PC-3 (cell line): Measurements from ENCODE around the gene UBQLN4. TPM values are rescaled to one million over a fixed set of nuclear protein-coding genes. Genes with fewer than 3 reads are reported as not detected.

Experiments
- ATAC-seq: fragments of 200-7000 bp; cut with Tn5 transposase; 2 replicates; pipeline ENCODE4 v1.9.1; 2020; ENCODE audit warnings: mild to moderate bottlenecking, moderate library complexity
- BruUV-seq: library from RNA; stranded (reverse); fragments of 400-500 nt; replicated peaks from 2 replicates; lab custom pipeline; 2021; lab: Mats Ljungman, UMichigan
- CTCF ChIA-PET: fragments of 300-600 bp; sonication (Branson Sonifier 250); formaldehyde crosslinking; loops from one replicate; lab custom pipeline; 2022; ENCODE audit warnings: antibody characterized with exemption; lab: Charles Lee
- POLR2A ChIA-PET: fragments of 300-600 bp; sonication (Branson Sonifier 250); formaldehyde crosslinking; loops from one replicate; lab custom pipeline; 2022; ENCODE audit warnings: antibody characterized with exemption; ENCODE audit not compliant: unreplicated experiment; lab: Charles Lee
- DNase-seq: peaks from one replicate; pipeline ENCODE4 v3.0.0-alpha.2; 2015
- H2AFZ ChIP-seq: fragments of 300-600 bp; sonication (generic); 2 replicates; pipeline ENCODE4 v1.6.0; 2016; ENCODE audit warnings: antibody characterized with exemption, low read length
- H3F3A ChIP-seq: fragments of 300-600 bp; sonication (generic); one replicate; pipeline ENCODE4 v1.6.0; 2017; ENCODE audit warnings: antibody characterized with exemption, low read length, control low read depth, mild to moderate bottlenecking; ENCODE audit not compliant: unreplicated experiment
- H3K27ac ChIP-seq: fragments of 300-600 bp; sonication (generic); 2 replicates; pipeline ENCODE4 v1.5.1; 2016; ENCODE audit warnings: mild to moderate bottlenecking, low read length
- H3K27me3 ChIP-seq: fragments of 300-600 bp; sonication (generic); 2 replicates; pipeline ENCODE4 v1.6.1; 2016; ENCODE audit warnings: low read length, mixed read lengths
- H3K36me3 ChIP-seq: fragments of 300-600 bp; sonication (generic); 2 replicates; pipeline ENCODE4 v1.6.1; 2016; ENCODE audit warnings: low read depth, mixed run types, low read length, mixed read lengths
- H3K4me1 ChIP-seq: fragments of 300-600 bp; sonication (generic); 2 replicates; pipeline ENCODE4 v1.5.1; 2016; ENCODE audit warnings: low read length; ENCODE audit not compliant: insufficient read depth
- H3K4me2 ChIP-seq: fragments of 300-600 bp; sonication (generic); 2 replicates; pipeline ENCODE4 v1.6.0; 2016; ENCODE audit warnings: low read length
- H3K4me3 ChIP-seq: fragments of 300-600 bp; sonication (generic); 2 replicates; pipeline ENCODE4 v1.5.1; 2016; ENCODE audit warnings: mild to moderate bottlenecking, low read length, mixed read lengths
- H3K79me2 ChIP-seq: fragments of 300-600 bp; sonication (generic); 2 replicates; pipeline ENCODE4 v1.6.1; 2017; ENCODE audit warnings: low read length, mixed read lengths
- H3K9ac ChIP-seq: fragments of 300-600 bp; sonication (generic); 2 replicates; pipeline ENCODE4 v1.6.0; 2016; ENCODE audit warnings: mild to moderate bottlenecking, low read length
- H3K9me2 ChIP-seq: fragments of 300-600 bp; sonication (generic); replicated peaks from 2 replicates; pipeline ENCODE4 v1.6.1; 2016; ENCODE audit warnings: mixed run types, low read length, mixed read lengths
- H3K9me3 ChIP-seq: fragments of 300-600 bp; sonication (generic); 2 replicates; pipeline ENCODE4 v1.6.1; 2016; ENCODE audit warnings: low read length, mixed read lengths
- H4K20me1 ChIP-seq: fragments of 300-600 bp; sonication (generic); 2 replicates; pipeline ENCODE4 v1.6.1; 2016; ENCODE audit warnings: low read length, mixed read lengths
- CTCF ChIP-seq: fragments of 300-600 bp; sonication (generic); conservative IDR thresholded peaks from 2 replicates; pipeline ENCODE4 v1.5.1; 2017; ENCODE audit warnings: antibody characterized with exemption, low read depth, mild to moderate bottlenecking, low read length
- EZH2 ChIP-seq: fragments of 300-600 bp; sonication (generic); IDR thresholded peaks from one replicate; pipeline ENCODE4 v1.6.1; 2017; ENCODE audit warnings: antibody characterized with exemption, mild to moderate bottlenecking, low read length; ENCODE audit not compliant: unreplicated experiment
- EZH2phosphoT487 ChIP-seq: fragments of 300-600 bp; sonication (generic); IDR thresholded peaks from 2 replicates; pipeline ENCODE4 v1.6.1; 2018; ENCODE audit warnings: mild to moderate bottlenecking, antibody characterized with exemption, low read length, borderline replicate concordance
- intact Hi-C: fragments of 100-400 bp; cut with micrococcal nuclease; formaldehyde crosslinking; loops from 2 replicates; pipeline ENCODE4 v1.9.0; 2023
- total RNA-seq: library from RNA; depleted of rRNA; stranded (reverse); fragments of >200 nt; gene quantifications from 2 replicates; pipeline ENCODE4 v1.2.3, GENCODE V29; 2014

UBQLN4 gene
- total RNA-seq, 1 experiment from 2014 or later: 45.4 TPM

DNA sequence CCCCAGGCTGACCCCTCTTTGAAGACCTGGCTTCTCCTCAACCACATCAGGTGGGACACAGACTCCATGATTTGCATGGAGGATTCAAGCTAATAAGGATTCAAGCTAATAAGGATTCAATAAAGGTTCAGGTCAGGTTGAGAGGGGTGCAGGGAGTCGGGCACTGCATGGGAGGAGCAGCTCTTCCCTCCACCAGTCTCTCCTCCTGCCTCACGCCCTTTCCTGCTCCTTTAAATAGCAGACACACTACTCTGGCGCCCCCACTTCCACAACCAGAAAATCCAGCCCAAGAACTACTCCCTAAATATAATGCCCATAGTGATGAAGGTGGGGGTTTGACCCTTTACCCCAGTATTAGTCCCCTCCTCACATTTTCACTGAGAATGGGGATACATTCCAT lies 21.6 kb upstream of the UBQLN4 start:
- no TSS peak for BruUV-seq

DNA sequence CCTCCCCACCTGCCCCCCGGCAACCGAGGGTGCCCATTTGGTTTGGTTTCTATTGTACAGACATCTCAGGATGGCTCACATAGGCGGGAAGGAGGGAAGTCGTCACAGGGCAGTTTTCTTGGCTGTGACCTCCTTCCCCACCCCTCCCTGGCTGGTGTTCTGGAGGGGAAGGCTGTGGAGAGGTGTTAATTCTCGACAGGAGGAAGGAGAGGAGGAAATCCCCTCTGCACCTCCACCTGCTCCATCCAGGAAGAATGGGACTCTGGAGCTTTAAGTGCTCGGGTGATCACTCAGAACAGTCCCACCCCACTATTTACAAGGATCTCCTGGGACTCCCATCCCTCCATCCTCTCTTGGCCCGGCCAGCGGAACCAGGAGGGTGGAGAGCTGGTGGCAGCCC lies 21.1 kb upstream of the UBQLN4 start:
- Histone ChIP-seq H3K4me1 (no peaks in the 10 kb centered on the region), H3K9me3 (no peaks in the 10 kb centered on the region), H3K9ac (no peak overlapping the region), H3K4me2 (no peak overlapping the region), H3F3A (peaks cover 3% of the 10 kb centered on the region), H4K20me1 (no peaks in the 10 kb centered on the region), H3K4me3 (no peak overlapping the region), H3K27ac (no peak overlapping the region), H3K9me2 (no peaks in the 10 kb centered on the region), H3K79me2 (peaks cover 4% of the 10 kb centered on the region), H2AFZ (no peak overlapping the region), H3K36me3 (peaks cover 13% of the 10 kb centered on the region), H3K27me3 (no peaks in the 10 kb centered on the region)
- TF ChIP-seq EZH2phosphoT487 (no peak), CTCF (no peak)
- ChIA-PET CTCF (interaction anchor here (0.9 kb wide), 1 partner anchor 73 kb away, joined by 3 read pairs; no protein-coding TSS in a partner anchor), POLR2A (no interaction called here)
- ATAC-seq: no peak
- DNase-seq: no peak
- intact Hi-C loops: no loop called here
- no TSS peak for BruUV-seq

More for the DNA sequence above, 21.6 kb upstream of the UBQLN4 start:
- intact Hi-C loops: no loop called here
- ATAC-seq: no peak
- DNase-seq: no peak
- Histone ChIP-seq H3F3A (peaks cover 3% of the 10 kb centered on the region), H3K27me3 (no peaks in the 10 kb centered on the region), H3K9me2 (no peaks in the 10 kb centered on the region), H4K20me1 (no peaks in the 10 kb centered on the region), H3K27ac (no peak overlapping the region), H2AFZ (no peak overlapping the region), H3K79me2 (peaks cover 9% of the 10 kb centered on the region), H3K4me2 (no peak overlapping the region), H3K4me3 (no peak overlapping the region), H3K36me3 (peaks cover 13% of the 10 kb centered on the region), H3K9me3 (no peaks in the 10 kb centered on the region), H3K9ac (no peak overlapping the region), H3K4me1 (no peaks in the 10 kb centered on the region)
- no peak for TF ChIP-seq EZH2phosphoT487
- no peak for TF ChIP-seq EZH2
- TF ChIP-seq CTCF: no peak; the same call in 1 of the 2 replicates
- ChIA-PET CTCF (interaction anchor here (0.9 kb wide), 1 partner anchor 74 kb away, joined by 3 read pairs; no protein-coding TSS in a partner anchor), POLR2A (no interaction called here)

DNA sequence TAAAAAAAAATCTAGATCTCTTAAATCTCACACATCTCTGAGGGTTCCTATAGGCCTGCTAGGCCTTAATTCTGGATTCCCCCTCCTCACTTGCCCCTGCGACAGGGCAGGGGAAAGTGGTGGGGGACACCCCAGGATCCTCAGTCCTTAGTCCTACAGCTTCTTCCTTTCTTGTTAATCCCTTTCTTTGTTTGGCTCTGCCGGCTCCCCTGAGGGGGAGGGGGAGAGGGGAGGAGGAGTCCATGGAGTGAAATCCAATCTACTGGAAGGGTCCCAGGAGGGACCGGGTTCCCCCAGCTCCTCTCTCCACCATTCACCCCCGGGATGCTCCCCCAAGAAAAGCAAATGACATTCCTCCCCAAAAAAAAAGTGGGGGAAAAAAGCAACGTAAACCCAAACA lies 20.1 kb upstream of the UBQLN4 start:
- H3K4me2 ChIP-seq: no peak overlapping the region
- CTCF ChIA-PET: no interaction called here

More for the DNA sequence above, 20.1 kb upstream of the UBQLN4 start:
- Histone ChIP-seq H3K79me2 (no peaks in the 10 kb centered on the region), H3K9me3 (no peaks in the 10 kb centered on the region), H3K27me3 (no peaks in the 10 kb centered on the region), H3K4me1 (no peaks in the 10 kb centered on the region), H3K36me3 (peaks cover 13% of the 10 kb centered on the region), H4K20me1 (no peaks in the 10 kb centered on the region), H2AFZ (no peak overlapping the region), H3F3A (peaks cover 3% of the 10 kb centered on the region), H3K9ac (no peak overlapping the region), H3K9me2 (no peaks in the 10 kb centered on the region), H3K4me3 (no peak overlapping the region), H3K27ac (no peak overlapping the region)
- DNase-seq (no peak), ATAC-seq (no peak)
- POLR2A ChIA-PET: no interaction called here
- intact Hi-C loops: no loop called here
- no TSS peak for BruUV-seq
- no peak for TF ChIP-seq EZH2
- TF ChIP-seq CTCF: no peak
- TF ChIP-seq EZH2phosphoT487: no peak
